Nucleus accumbens (tissue), 56 donors: ENCODE results near the gene SDHC.
A peak's percentile ranks its signal among the peaks of the same experiment; 100 is the strongest.

Source experiments
- DNase-seq, 56 donors: peaks; one replicate each; lab custom pipeline; 2025; lab: John Stamatoyannopoulos, UW

SDHC gene, protein sequence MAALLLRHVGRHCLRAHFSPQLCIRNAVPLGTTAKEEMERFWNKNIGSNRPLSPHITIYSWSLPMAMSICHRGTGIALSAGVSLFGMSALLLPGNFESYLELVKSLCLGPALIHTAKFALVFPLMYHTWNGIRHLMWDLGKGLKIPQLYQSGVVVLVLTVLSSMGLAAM

DNA sequence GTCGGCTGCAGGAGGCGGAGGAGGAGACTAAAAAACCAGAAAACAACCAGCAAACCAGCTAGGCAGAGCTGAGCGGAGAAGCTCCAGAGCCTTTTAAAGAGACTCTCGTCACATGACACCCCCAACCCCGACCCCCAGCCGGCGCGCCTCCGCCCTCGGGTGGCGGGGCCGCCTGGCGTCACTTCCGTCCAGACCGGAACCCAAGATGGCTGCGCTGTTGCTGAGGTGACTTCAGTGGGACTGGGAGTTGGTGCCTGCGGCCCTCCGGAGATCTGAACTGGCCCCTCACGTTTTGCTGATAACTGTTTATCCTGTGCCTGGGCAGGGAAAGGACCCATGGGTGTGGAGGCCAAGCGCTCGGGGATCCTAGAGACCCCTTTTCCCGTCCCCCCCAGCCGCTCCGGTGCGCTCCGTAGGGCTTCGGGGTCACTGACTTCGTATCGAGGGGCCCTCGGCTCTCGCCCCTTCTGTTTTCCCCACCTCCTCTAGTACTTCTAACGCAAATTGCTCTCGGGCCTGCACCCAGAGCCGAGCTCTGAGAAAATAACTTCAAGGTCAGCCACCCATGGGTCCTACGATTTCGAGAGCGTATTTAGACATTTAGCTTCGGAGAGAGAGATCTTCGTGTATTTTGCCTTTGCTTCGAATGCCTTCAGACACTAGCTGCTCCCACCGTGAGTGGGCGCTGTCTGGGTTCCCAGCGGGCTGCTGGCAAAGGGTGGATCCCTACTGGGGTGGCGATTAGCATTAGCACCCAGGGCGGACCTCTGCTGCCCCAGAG, at the start of gene SDHC:
TSS of gene SDHC (plus strand) at position 181 of the 781 bp plus-strand sequence. CDS start at position 206, 25 bp downstream.
- DNase-seq, result peak; percentile 47 to 96 (median 90)

DNA sequence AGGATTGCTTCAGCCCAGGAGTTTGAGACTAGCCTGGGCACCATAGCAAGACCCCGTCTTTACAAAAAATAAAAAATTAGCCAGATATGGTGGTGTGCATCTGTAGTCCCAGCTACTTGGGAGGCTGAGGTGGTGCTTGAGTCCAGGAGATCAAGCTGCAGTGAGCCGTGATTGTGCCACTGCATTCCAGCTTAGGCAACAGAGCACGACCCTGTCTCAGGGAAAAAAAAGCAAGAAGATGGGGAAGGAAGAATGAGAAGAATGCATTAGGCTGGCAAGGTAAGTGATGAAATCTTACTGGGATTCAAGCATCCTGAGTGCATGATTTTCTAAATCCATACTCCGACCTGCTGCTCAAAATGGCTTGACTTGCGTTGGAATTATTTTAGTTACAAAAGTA, 48.9 kb upstream of the SDHC start:
- no peak for DNase-seq

DNA sequence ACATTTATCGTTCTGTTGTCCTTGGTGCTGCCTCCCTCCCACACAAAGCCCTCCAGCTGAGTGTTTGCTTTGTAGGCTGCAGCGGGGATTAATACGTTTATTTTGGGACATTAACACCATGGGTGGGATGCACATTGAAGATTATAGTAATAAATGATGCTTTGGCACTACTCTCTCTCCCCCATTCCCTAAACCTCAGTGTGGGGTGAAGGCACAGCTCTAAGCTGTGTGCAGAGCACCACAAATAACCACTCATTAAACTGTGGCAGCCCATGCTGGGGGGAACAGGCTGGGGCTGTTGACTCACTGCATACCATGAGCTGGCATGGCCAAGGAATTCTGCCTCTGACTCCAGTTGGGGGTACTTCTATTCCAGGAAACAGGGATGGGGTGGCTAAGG, 48.0 kb upstream of the SDHC start:
- peak in 1 of 56 donors; percentile 10 for DNase-seq

DNA sequence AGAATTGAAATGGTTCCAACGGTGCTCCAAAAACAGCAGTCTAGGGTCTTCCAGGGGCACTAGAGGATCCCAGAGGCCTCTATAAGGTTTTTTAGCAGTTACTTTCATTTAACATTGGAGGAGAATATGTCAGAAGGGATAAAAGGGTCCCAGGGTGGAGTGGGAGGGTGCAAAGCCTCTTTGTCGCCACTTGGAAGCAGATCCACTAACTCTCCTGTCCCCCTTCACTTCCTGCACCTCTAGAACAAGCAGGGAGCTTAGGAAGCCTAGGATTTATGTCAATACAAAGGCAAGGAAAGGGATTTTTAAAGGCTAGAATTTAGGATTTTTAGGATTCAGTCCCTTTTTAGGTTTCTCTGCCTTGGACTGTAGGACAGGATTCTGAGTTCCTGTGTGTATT, 47.3 kb upstream of the SDHC start:
- DNase-seq, result no peak

DNA sequence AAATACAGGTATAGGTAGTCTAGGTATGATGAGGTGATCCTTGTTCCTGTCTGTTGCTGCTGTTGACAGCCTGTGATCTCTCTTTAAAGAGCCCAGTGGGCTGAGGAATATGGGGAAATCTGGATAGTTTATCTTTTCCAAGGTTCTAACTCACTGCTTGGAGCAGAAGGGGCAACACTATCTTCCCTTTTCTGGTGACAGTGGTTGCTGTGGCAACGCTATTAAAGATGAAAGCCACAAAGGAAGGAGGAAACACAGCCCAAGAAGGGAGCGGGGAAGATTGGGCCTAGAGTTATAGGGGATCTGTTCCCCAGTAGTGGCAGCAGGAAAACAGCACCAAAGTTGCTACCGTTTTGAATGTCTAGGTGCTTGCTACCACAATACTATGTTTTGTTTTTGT, 46.9 kb upstream of the SDHC start:
- DNase-seq, result peak in 2 of 56 donors; percentile 15 to 43

DNA sequence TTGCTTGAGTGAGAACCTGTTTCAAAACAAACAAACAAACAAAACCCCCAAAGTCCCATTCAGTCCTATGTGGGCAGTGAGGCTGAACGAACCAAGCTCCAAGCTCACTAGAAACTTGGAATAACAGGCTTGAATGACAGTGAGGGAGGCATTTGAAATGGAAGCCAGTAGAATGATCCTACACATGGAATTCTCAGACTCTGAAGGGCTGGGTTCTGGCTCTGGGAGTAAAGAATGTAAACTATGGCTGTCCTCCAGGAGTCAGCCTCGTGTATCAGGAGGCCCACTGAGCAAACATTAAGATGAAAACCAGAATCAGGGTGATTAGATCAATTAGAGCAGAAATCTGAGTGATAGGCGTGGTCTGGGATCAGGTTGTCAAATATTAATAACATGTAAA, 40.8 kb upstream of the SDHC start:
- DNase-seq, result no peak

DNA sequence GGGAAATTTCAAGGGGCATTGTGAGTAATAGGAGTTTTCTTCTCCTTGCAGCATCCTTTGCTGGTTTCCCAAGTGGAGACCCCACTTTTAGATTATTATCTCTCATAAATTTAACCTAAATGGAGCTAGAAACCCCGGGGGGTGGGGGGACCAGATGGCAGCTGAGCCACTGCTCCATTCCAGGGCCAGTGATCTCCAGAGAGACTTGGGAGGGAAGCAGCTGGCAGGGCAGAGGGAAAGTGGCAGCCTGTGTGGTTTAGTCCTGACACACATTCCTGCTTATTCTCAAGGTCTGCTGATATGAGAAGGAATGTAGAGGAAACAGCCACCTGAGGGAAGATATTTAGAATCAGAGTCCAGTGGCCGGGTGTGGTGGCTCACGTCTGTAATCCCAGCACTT, 39.3 kb upstream of the SDHC start:
- no peak for DNase-seq

DNA sequence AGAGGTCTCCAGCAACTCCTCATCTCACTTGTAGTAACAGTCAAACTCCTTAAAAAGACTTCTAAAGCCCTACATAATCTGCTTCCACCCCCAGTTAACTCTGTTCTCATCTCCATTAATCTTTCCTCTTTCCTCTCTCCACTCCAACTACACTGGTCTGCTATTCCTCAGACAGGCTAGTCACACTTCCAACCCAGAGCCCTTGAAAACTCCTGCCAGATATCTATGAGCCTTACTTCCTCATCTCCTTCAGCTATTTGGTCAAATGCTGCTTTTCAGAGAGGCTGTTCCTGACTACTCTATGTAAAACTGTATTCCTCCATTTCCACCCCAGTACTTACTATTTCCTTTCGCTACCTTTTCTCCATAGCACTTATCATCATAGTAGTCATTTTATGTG, 31.2 kb upstream of the SDHC start:
- DNase-seq, result no peak

DNA sequence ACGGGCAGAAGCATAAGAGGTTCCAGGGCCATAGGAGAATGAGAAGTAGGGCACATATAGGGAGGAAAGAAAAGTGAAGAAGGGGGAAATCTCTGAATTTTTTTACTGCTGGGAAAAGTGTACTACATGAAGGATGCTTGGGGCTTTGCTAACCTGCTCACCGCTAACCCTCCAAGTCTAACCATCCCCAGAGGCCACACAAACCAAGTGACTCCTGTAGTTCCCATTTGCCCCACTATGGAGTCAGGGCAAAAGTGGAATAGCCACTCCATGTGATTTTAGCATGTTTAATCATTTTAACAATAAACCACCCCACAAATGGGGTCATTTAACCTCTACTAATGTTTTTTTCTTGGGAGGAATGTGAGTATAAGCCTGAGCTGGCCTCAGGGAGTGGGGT, 29.1 kb upstream of the SDHC start:
- DNase-seq, result no peak

DNA sequence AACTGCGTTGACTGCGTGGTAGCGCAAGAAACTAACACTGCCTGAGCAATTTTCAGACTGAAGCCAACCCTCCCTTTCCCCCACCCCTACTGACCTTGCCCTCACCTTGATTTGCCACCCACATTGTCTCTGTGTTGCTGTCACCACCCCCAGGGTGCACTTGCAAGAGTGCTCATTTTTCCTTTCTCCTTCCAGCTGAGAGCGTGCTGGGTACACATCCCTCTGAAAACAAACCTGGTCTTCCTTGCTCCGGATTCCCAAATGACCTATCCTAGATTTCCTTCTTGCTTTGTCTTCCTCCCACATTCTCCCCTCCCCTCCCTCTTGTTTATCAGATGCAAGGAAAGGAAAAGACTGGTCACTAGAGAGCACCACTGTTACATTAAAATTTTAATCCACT, 28.7 kb upstream of the SDHC start:
- peak in 10 of 56 donors; percentile 3 to 35 (median 14) for DNase-seq

DNA sequence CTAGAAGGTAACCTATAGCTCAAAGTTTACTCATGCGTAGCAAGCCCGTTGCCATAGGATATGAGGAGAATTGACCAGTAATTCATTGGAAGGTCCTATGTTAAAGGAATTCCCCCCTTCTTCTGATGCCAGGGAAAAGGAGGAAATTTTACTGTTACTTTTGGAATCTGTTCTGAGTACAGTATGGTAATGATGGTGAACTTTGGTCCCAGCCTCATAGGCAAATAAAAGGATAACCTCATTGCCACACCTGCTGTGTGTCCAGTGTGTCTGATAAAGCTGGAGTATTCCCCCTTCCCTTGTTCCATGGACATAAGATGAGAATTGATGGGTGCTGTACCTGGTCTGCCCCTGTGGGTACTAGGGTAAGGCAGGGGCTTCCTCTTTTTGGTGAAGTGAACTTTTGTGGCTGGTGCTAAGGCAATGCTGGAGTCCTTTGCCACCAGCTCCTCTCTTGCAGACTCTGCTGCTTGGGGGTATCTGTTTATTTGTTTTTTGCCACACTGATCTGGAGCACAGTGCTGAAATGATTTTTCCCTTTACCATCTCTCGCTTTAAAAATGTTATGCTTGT, 26.6 kb upstream of the SDHC start:
- DNase-seq, result no peak

DNA sequence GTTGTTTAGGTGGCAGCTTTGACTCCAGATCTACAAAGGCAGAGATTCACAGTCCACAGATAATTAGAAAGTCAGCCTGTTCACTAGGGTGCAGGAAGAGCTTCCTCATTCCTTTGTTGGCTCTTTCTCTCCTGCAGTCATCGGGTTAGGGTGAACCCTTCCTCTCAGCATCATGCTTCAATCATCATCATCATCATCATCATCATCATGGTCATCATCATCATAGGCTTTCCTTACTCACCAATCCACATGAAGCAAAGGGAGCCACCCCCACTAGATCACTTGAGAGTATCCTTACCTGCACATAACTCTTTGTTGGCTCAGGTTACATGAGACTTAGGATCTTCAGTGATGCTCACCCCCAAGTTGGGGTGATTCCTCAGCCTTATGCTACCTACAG, 23.4 kb upstream of the SDHC start:
- DNase-seq, result no peak

DNA sequence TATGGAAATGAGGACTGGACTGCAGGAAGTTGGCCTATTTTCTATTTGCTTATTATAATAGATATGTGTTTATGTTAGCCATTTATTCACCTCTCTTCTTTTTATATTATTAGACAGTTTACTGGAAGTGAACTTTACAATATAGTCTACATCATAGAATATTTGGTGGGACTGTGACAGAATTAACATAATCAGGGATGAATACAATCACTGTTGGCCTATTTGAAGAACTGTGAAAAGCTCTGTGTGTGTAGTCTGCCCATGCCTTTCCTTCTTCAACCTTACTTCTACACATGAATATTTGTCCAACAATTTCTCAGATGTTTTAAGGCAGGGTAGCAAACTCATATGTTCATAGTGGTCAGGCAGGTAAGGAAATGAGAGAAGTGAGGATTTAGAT, 16.8 kb upstream of the SDHC start:
- no peak for DNase-seq

DNA sequence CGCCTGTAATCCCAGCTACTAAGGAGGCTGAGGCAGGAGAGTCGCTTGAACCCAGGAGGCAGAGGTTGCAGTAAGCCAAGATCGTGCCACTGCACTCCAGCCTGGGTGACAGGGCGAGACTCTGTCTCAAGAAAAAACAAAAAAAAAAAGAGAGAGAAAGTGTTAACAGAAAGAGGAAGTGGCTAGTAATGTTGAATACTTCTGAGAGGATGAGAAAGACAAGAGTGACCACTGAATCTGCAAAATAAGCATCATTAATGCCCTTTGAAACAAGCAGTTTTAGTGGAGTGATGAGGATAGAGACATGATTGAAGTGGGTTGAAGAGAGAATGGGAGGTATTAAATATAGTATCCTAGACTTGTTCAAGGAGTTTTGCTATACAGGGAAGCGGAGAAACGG, 16.1 kb upstream of the SDHC start:
- DNase-seq, result no peak

DNA sequence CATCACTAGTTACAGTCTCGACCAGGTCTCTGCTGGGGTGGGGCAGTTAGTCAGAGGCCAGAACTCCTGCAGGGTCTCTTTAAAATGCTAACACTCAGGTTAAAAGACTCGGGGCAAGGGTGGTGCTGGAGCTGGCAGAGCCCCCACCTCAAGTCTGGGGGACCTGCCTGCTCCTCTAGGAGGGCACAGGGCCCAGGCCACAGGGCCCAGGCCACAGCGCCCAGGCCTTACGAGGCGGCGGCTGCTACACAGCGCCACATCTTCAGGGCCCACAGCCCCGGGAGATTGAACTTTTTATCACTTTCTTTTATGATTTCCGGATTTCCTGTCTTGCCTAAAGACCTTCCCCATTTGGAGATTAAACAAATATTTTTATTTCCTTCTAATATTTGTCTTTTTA, 14.8 kb upstream of the SDHC start:
- DNase-seq, result no peak

DNA sequence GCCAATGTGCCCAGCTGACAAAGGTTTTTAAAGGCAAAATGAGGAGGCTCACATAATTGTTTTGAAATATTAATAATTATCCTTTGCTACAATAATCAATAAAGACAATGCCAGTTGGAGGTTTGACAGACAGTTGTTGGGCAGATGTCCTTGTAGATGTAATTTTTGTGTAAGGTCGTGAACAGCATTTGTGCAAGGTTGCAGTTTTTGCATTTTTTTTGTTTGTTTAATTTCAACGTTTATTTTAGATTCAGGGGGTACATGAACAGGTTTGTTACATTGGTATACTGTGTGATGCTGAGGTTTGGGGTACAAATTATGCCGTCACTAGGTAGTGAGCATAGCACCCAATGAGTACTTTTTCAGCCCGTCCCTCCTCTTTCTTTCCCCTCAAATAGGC, 13.7 kb upstream of the SDHC start:
- DNase-seq, result no peak

DNA sequence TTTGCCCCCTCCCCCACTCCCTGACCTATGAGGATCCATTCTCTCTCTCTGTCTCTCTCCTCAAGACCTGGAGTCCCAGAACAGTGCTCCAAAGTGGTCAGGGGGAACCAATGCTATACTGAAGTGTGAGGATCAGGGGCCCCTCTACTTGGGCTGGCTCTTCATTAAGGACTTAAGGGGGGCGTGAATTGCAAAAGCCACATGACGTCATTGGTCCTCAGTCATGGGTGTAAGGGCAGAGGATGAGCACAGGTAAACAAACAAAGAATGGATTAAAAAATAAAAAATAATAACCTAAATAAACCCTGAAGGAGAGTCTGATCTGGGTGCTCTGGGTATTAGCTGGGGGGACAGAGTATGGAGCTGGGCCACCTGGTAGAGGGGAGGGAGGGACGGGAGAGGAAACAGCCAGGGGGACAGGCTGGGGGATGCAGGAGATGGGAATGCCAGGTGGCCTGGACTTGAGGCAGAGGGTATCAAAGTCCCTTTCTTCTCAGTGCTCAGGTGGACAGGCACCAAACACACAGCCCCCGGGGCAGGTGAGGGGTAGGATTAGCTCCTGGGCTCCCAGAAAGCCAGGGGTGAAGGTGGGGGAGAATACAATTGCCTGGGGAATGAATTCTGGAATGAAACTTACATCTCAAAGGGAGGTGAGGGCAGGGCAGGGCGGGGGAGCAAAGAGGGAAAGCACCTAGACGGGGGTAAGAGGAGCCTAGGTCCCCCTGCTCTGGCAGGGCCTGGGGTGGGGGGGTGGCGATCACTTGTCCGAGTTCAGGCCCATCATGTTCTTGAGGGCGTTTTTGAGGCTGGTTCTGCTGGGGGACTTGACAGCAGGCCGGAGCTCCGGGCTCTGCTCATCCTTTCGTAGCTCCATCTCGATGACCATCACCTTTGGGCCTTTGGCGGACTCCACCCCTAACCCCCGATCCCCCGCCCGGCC, 9.0 kb upstream of the SDHC start:
- DNase-seq, result peak in 1 of 56 donors; percentile 24

DNA sequence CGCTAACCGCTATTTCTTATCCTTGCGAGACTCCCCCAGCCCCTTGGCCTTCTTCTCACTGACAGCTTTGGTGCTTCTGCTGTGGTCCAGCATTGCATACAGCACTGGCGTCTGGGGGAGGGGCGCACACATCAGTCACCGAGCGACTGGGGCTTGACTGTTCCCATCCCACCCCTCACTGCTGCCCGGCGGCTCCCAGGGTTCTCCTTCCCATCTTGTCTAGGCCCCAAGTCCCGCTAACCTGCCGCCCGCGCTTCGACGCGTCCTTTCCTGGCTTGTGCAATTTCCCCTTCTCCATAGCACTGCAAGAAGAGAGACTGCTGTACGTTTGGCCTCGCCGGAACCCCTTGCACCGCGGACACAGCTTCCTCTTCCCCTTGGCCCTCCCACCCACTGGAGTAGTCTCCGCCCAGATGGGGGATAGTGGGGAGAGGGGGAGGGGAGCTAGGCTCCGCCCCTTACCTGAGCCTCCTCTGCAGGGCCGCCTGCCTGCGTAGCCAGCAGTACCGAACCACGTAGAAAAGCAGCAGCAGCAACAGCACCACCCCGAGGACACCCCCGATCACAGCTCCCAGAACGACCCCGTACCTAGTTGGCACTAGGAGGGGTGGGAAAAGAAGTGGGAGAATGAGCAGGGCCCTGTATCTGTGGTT, 8.2 kb upstream of the SDHC start:
- DNase-seq, result peak; percentile 26 to 89 (median 60)

DNA sequence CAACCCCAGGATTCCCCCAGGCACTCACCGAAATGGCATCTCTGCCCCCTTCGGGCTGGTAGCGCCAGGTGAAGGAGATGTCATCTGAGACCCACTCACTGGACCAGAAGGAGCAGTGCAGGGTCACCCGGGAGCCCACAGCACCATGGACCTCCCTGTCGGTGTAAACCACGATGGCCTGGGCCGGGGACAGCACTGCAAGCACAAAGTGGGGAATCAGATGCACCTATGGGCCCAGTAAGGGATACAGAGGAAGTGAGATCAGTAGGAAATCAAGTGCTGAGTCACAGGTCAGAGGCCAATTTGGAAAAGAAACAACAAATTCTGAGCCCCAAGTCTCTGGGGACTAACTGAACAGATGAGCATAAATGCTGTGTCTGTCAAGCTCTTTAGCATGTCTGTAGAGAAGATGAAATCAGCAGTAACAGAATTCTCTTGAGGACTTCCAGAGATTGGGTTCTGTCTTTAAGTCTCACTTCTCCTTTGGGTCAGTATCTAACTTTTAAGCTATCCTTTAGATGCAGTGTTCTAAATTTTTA, 6.9 kb upstream of the SDHC start:
- peak in 1 of 56 donors; percentile 5 for DNase-seq
